GM19351 (cell line): ENCODE measurements around the gene SIVA1.

ENCODE experiments used
- ATAC-seq: cut with Tn5 transposase; IDR thresholded peaks from one replicate; pipeline ENCODE4 v1.9.1; 2021; ENCODE audit warnings: mild to moderate bottlenecking, moderate library complexity; ENCODE audit not compliant: unreplicated experiment

SIVA1 gene

GRCh38 chr14:104769324-104770071 lies 16.6 kb downstream of the SIVA1 start:
- ATAC-seq, result no peak

GRCh38 chr14:104770072-104770579 lies 17.2 kb downstream of the SIVA1 start:
- no peak for ATAC-seq

GRCh38 chr14:104770851-104771272 lies 17.9 kb downstream of the SIVA1 start:
- no peak for ATAC-seq

GRCh38 chr14:104771374-104771773 lies 18.4 kb downstream of the SIVA1 start:
- no peak for ATAC-seq

- ATAC-seq, result no peak
Measured at GRCh38 chr14:104771918-104772706, 19.2 kb downstream of the SIVA1 start.

- ATAC-seq, result no peak
Measured at GRCh38 chr14:104772707-104773504, 20.0 kb downstream of the SIVA1 start.

GRCh38 chr14:104773505-104774452 lies 20.8 kb downstream of the SIVA1 start:
- no peak for ATAC-seq

GRCh38 chr14:104774453-104775072 lies 21.6 kb downstream of the SIVA1 start:
- ATAC-seq, result no peak

GRCh38 chr14:104775073-104775489 lies 22.1 kb downstream of the SIVA1 start:
- no peak for ATAC-seq

GRCh38 chr14:104776481-104776880 lies 23.5 kb downstream of the SIVA1 start:
- ATAC-seq, result no peak

GRCh38 chr14:104776961-104777807 lies 24.2 kb downstream of the SIVA1 start:
- no peak for ATAC-seq

- ATAC-seq, result no peak
Measured at GRCh38 chr14:104777808-104778249, 24.9 kb downstream of the SIVA1 start.

GRCh38 chr14:104778694-104779331 lies 25.9 kb downstream of the SIVA1 start:
- ATAC-seq, result no peak

GRCh38 chr14:104779776-104780512 lies 27.0 kb downstream of the SIVA1 start:
- ATAC-seq, result no peak

GRCh38 chr14:104780513-104781030 lies 27.6 kb downstream of the SIVA1 start:
- no peak for ATAC-seq

GRCh38 chr14:104781271-104782077 lies 28.5 kb downstream of the SIVA1 start:
- no peak for ATAC-seq
